ENCODE results near the gene ELOVL7.

Gene ELOVL7

DNA sequence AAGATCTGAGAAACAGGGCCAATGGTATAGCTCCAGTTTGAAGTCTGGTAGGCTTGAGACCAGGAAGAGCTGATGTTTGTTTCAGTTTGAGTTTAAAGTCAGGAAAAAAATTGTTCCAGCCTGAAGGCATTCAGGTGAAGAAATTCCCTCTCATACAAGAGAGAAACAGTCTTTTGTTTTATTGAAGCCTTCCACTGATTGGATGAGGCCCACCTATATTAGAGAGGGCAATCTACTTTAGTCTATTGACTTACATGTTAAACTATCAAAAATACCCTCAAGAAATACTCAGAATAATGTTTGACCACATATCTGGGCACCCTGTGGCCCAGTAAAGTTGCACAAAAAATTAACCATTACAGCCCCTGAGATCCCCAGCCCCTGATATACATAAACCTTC, 138.9 kb downstream of the ELOVL7 start:
- DNase-seq, result no peak
- intact Hi-C loops (cut with DNase I; ENCODE audit: low total_unique reads), result no loop called here
- Histone ChIP-seq H3K27ac (no peak overlapping the region), H3K36me3 (no peaks in the 10 kb centered on the region), H3K27me3 (no peaks in the 10 kb centered on the region), H3K4me1 (peaks cover 0 to 7% (median 3%) of the 10 kb centered on the region in 4 donors), H3K9me3 (no peaks in the 10 kb centered on the region), H3K4me3 (no peak overlapping the region)
- TF ChIP-seq, protein P1, sequence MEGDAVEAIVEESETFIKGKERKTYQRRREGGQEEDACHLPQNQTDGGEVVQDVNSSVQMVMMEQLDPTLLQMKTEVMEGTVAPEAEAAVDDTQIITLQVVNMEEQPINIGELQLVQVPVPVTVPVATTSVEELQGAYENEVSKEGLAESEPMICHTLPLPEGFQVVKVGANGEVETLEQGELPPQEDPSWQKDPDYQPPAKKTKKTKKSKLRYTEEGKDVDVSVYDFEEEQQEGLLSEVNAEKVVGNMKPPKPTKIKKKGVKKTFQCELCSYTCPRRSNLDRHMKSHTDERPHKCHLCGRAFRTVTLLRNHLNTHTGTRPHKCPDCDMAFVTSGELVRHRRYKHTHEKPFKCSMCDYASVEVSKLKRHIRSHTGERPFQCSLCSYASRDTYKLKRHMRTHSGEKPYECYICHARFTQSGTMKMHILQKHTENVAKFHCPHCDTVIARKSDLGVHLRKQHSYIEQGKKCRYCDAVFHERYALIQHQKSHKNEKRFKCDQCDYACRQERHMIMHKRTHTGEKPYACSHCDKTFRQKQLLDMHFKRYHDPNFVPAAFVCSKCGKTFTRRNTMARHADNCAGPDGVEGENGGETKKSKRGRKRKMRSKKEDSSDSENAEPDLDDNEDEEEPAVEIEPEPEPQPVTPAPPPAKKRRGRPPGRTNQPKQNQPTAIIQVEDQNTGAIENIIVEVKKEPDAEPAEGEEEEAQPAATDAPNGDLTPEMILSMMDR (IDR thresholded peaks at IDR 0.05), result no peak

DNA sequence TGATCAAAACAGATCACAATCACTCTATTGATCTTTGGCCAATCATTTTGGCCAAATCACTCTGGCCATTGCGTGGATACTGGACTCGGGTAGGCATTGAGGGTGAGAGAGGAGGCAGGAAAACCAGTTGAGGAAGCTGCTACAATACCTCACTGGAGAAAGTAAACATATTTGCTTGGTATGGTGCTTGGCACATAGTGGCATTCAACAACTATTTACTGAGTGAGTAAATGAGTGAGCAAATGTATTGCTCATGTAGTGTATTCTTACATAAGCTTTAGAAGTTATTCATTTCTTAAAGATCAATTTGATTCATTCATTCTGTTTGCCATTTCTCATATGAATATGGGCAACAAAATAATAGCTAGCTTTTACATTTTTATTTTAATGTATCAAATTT, 140.1 kb downstream of the ELOVL7 start:
- TF ChIP-seq, protein P1 (IDR thresholded peaks at IDR 0.05), result no peak
- Histone ChIP-seq H3K4me1 (peaks cover 0 to 11% (median 4%) of the 10 kb centered on the region in 4 donors), H3K4me3 (no peak overlapping the region), H3K9me3 (no peaks in the 10 kb centered on the region), H3K27me3 (no peaks in the 10 kb centered on the region), H3K27ac (no peak overlapping the region), H3K36me3 (no peaks in the 10 kb centered on the region)
- intact Hi-C loops (cut with DNase I; ENCODE audit: low total_unique reads), result no loop called here
- no peak for DNase-seq

Measured in tibial artery (tissue), 4 donors.